Brain microvascular endothelial cell (primary cell): Measurements from ENCODE around the gene GPBAR1.

ENCODE experiments used
- DNase-seq: peaks from one replicate; pipeline ENCODE4 v3.0.0-alpha.2; 2020
- H3K27ac ChIP-seq: fragments of 250-450 bp; sonication (Bioruptor Pico); 2 replicates; pipeline ENCODE4 v1.5.1; 2020; ENCODE audit warnings: mild to moderate bottlenecking, moderate library complexity
- H3K27me3 ChIP-seq: fragments of 250-450 bp; sonication (Bioruptor Pico); replicated peaks from 2 replicates; pipeline ENCODE4 v1.5.1; 2020; ENCODE audit warnings: mild to moderate bottlenecking
- H3K36me3 ChIP-seq: fragments of 250-450 bp; sonication (Bioruptor Pico); replicated peaks from 2 replicates; pipeline ENCODE4 v1.5.1; 2020; ENCODE audit warnings: mild to moderate bottlenecking
- H3K4me3 ChIP-seq: 2 replicates; pipeline ENCODE4 v1.5.1; 2011; ENCODE audit warnings: low read depth, mild to moderate bottlenecking, control low read depth, low read length, moderate library complexity
- in situ Hi-C: cut with HindIII; loops from 2 replicates; pipeline ENCODE4 v1.10.0; 2017; ENCODE audit warnings: low sequenced_read_pairs, low pct_ligation_motif_present
- TF ChIP-seq, protein P1 (sequence below): IDR thresholded peaks from 2 replicates; pipeline ENCODE4 v1.5.1; 2011; ENCODE audit warnings: low read depth, mild to moderate bottlenecking, moderate library complexity, low read length, control low read depth, inconsistent platforms; ENCODE audit errors: missing control alignments

GPBAR1 gene

DNA sequence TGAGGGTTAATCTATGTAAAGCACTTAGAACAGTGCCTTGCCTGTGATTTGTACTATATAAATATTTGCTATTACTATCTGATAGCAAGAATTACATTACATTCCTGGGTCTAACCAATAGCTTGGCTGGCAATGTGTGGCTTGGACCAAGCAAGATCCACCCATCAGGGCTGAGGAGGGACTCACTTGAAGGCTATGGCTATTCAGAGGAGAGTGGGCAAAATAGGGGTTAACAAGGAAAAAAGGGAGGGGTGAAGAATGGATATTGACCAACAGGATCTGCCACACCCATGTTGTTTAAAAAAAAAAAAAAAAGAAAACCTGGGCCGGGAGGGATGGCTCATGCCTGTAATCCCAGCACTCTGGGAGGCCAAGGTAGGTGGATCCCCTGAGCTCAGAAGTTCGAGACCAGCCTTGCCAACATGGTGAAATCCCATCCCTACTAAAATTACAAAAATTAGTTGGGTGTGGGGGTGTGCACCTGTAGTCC, 51.5 kb downstream of the GPBAR1 start:
- no peaks in the 10 kb centered on the region for H3K36me3 ChIP-seq
- TF ChIP-seq, protein P1, sequence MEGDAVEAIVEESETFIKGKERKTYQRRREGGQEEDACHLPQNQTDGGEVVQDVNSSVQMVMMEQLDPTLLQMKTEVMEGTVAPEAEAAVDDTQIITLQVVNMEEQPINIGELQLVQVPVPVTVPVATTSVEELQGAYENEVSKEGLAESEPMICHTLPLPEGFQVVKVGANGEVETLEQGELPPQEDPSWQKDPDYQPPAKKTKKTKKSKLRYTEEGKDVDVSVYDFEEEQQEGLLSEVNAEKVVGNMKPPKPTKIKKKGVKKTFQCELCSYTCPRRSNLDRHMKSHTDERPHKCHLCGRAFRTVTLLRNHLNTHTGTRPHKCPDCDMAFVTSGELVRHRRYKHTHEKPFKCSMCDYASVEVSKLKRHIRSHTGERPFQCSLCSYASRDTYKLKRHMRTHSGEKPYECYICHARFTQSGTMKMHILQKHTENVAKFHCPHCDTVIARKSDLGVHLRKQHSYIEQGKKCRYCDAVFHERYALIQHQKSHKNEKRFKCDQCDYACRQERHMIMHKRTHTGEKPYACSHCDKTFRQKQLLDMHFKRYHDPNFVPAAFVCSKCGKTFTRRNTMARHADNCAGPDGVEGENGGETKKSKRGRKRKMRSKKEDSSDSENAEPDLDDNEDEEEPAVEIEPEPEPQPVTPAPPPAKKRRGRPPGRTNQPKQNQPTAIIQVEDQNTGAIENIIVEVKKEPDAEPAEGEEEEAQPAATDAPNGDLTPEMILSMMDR = no peak
- H3K27me3 ChIP-seq = no peaks in the 10 kb centered on the region
- DNase-seq = no peak
- in situ Hi-C loops = no loop called here
- no peak overlapping the region for H3K27ac ChIP-seq
- H3K4me3 ChIP-seq = no peak overlapping the region

DNA sequence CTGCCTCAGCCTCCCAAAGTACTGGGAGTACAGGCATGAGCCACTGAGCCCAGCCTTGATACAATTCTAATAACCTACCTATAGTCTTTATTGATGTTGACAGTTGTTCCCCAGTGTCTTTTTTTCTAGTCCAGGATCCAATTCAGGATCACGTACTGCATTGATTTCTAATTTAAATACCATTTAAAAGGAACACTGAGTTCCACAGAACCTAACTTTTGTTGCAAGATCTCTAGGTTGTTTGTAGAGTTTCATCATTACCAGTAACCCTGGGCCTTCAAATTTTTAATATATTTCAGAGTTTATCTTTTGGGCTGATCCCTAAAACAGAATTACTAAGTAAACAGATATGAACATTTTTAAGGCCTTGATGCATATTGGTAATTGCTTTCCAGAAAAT, 52.5 kb downstream of the GPBAR1 start:
- no peaks in the 10 kb centered on the region for H3K27me3 ChIP-seq
- DNase-seq = no peak
- H3K4me3 ChIP-seq = no peak overlapping the region
- TF ChIP-seq, protein P1 = no peak
- no peaks in the 10 kb centered on the region for H3K36me3 ChIP-seq
- in situ Hi-C loops = no loop called here
- no peak overlapping the region for H3K27ac ChIP-seq
